Lower leg skin (tissue), 3 donors: ENCODE data around the gene RALGAPA2.

Experiments used
- CTCF ChIP-seq, 3 donors: fragments of 450-650 bp; IDR thresholded peaks; one replicate each; pipeline ENCODE4 v1.5.1; 2016; ENCODE audit warnings: antibody characterized with exemption in 3 of 3, mild to moderate bottlenecking in 3 of 3, moderate library complexity in 2 of 3
- POLR2A ChIP-seq, 2 donors: fragments of 450-650 bp; IDR thresholded peaks; one replicate each; pipeline ENCODE4 v1.6.1; 2016 to 2017; ENCODE audit warnings: antibody characterized with exemption in 2 of 2, mild to moderate bottlenecking in 1 of 2, moderate library complexity in 1 of 2

- TF ChIP-seq CTCF (IDR thresholded peaks at IDR 0.05) (no peak), POLR2A (IDR thresholded peaks at IDR 0.05) (no peak)
These were observed 176.1 kb downstream of the RALGAPA2 start for GRCh38 chr20:20536240-20536933.
